WTC11 (cell line): Measurements from ENCODE around the gene CDK5RAP2.

Experiments
- ELF4 ChIP-seq: sonication (generic); formaldehyde crosslinking; IDR thresholded peaks from 2 replicates; pipeline ENCODE4 v1.8.1; 2022; ENCODE audit warnings: low read depth, mild to moderate bottlenecking, moderate library complexity, missing genetic modification reagents
- TF ChIP-seq, protein P1 (sequence below): fragments of 200-600 bp; IDR thresholded peaks from 2 replicates; pipeline ENCODE4 v1.8.0; 2022; ENCODE audit warnings: antibody characterized with exemption

DNA sequence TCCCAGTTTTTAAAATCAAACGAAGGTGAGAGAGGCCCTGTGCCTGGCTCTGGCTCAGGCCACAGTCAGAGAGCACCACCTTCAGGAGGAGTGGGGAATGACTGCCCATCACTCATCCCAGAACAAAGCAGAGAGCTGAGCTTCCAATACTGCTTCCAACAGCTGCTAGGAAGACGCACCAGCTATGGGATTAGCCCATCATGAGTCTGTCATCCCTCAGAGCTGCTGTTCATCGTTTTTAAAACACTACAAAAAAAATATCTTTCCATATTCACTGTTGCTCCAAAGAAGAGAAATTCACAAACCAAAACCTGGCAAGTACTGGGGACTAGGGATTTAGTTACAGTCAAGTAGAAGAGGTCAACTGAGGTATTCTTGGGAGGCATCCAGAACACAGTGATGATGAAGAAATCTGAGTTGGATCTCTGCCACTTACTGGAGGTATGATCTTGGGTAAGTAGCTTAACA, 102.4 kb downstream of the CDK5RAP2 start:
- TF ChIP-seq, protein P1, sequence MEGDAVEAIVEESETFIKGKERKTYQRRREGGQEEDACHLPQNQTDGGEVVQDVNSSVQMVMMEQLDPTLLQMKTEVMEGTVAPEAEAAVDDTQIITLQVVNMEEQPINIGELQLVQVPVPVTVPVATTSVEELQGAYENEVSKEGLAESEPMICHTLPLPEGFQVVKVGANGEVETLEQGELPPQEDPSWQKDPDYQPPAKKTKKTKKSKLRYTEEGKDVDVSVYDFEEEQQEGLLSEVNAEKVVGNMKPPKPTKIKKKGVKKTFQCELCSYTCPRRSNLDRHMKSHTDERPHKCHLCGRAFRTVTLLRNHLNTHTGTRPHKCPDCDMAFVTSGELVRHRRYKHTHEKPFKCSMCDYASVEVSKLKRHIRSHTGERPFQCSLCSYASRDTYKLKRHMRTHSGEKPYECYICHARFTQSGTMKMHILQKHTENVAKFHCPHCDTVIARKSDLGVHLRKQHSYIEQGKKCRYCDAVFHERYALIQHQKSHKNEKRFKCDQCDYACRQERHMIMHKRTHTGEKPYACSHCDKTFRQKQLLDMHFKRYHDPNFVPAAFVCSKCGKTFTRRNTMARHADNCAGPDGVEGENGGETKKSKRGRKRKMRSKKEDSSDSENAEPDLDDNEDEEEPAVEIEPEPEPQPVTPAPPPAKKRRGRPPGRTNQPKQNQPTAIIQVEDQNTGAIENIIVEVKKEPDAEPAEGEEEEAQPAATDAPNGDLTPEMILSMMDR, result peak; percentile 72
- TF ChIP-seq ELF4 (CRISPR knock-in tag), result no peak
